Measurements from ENCODE around the gene SLC6A16.

GRCh38 chr19:49256691-49257090, 68.3 kb downstream of the SLC6A16 start:
- TF ChIP-seq CTCF (IDR thresholded peaks at IDR 0.05) (no peak), POLR2A (IDR thresholded peaks at IDR 0.05) (no peak)
